Measurements from ENCODE around the gene C2orf74.
A peak's percentile ranks its signal among the peaks of the same experiment; 100 is the strongest.
"Not testable (repeated sequence)": the region's sequence is repeated elsewhere in the genome, so short reads cannot be mapped to it uniquely, and the experiment has no call there.

Gene C2orf74

DNA sequence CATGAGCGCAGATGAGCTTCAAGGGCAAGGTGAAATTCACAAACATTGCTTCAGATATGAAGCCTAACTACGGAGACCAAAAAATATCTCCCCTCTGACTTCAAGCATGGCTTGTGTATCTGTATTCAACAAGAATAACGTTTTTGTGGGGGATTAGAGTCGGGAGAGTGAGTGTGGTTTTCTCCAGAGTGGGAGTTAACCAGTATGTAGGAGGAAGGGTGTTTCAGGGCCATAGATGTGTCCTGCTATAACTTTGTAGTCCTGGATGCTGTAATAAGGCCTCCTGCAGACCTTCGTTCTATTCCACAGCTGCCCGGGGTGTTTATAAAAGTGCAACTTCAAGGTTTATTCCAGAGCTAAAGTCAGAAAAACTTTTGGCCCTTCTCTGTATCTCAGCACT lies 12.9 kb upstream of the C2orf74 start:
- DNase-seq (ENCODE audit: low read depth), result no peak
- TF ChIP-seq CTCF (IDR thresholded peaks at IDR 0.05; ENCODE audit: low read length, missing control alignments), result no peak
- no peak overlapping the region for H3K4me3 ChIP-seq (replicated peaks; ENCODE audit: low read depth, low read length)

DNA sequence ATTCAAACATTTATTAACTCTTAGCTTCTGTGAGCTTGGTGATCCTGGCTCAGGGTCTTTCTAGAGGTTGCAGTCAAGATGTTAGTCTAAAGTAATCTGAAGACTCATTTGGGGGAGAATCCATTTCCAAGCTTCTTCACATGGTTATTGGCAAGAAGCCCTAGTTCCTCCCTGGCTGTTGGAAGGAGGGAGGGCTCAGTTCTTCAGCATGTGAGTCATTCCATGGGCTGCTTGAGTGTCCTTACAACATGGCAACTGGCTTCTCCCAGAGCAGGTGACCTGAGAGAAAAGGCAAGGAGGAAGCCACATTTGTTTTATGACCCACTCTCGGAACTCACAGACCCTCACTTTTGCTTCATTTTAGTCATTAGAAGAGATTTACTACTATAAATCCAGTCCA lies 10.6 kb upstream of the C2orf74 start:
- DNase-seq (ENCODE audit: low read depth), result peak; percentile 57

GRCh38 chr2:61157371-61158003 lies 4.5 kb upstream of the C2orf74 start:
- DNase-seq (ENCODE audit: low read depth), result no peak
- TF ChIP-seq CTCF (IDR thresholded peaks at IDR 0.05; ENCODE audit: low read length, missing control alignments), result no peak
- H3K4me3 ChIP-seq (replicated peaks; ENCODE audit: low read depth, low read length), result no peak overlapping the region

More for the DNA sequence above, 10.6 kb upstream of the C2orf74 start:
- no peak for TF ChIP-seq CTCF (IDR thresholded peaks at IDR 0.05; ENCODE audit: low read length, missing control alignments)
- no peak overlapping the region for H3K4me3 ChIP-seq (replicated peaks; ENCODE audit: low read depth, low read length)

DNA sequence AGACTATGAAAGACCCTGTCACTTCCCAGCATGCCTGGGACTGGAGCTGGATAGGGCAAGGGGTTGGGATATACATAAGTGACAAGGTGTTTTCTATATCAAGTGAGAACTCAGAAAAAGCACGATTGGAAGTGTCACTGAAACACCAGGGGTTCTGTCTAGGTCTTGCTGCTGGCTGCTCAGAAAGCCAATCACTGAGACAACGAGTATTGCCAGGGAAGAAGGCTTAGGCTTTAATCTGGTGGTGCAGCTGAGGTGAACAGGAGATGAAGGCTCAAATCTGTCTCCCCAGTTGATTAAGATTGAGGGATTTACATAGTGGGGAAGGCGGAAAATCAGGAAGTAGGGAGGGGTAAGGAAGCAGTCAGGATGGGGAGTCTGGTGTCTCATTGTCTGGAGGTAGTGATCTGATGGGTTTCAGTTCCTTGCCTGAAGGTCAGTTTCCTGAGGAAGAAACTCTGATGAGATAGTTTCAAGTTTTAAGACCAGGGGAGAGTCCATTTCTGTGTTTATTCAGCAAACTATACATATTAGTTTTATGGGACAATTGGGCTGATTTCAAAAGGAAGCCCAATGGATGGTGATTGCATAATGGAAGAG lies 3.5 kb upstream of the C2orf74 start:
- DNase-seq (ENCODE audit: low read depth), result no peak
- no peak for TF ChIP-seq CTCF (IDR thresholded peaks at IDR 0.05; ENCODE audit: low read length, missing control alignments)

GRCh38 chr2:61162721-61163120 lies 733 bp downstream of the C2orf74 start:
- TF ChIP-seq CTCF (IDR thresholded peaks at IDR 0.05; ENCODE audit: low read length, missing control alignments), result no peak
- no peak overlapping the region for H3K4me3 ChIP-seq (replicated peaks; ENCODE audit: low read depth, low read length)
- no peak for DNase-seq (ENCODE audit: low read depth)

More for the DNA sequence above, 3.5 kb upstream of the C2orf74 start:
- H3K4me3 ChIP-seq (replicated peaks; ENCODE audit: low read depth, low read length), result no peak overlapping the region

GRCh38 chr2:61165082-61165481 lies 3.1 kb downstream of the C2orf74 start:
- not testable (repeated sequence) for H3K4me3 ChIP-seq (replicated peaks; ENCODE audit: low read depth, low read length); DNase-seq (ENCODE audit: low read depth)

- no peak for DNase-seq (ENCODE audit: low read depth)
- H3K4me3 ChIP-seq (replicated peaks; ENCODE audit: low read depth, low read length), result no peak overlapping the region
- TF ChIP-seq CTCF (IDR thresholded peaks at IDR 0.05; ENCODE audit: low read length, missing control alignments), result no peak
Observed at GRCh38 chr2:61165946-61166345, 4.0 kb downstream of the C2orf74 start.
